Right kidney (tissue), 1 donor: ENCODE data around the gene CHD1L.
"Not testable (repeated sequence)": the region's sequence is repeated elsewhere in the genome, so short reads cannot be mapped to it uniquely, and the experiment has no call there.

Experiments
- DNase-seq: peaks from one replicate; pipeline ENCODE4 v3.0.0-alpha.2; 2016

Gene CHD1L

GRCh38 chr1:147231032-147231431 lies 11.5 kb upstream of the CHD1L start:
- DNase-seq = not testable (repeated sequence)

- not testable (repeated sequence) for DNase-seq
Observed at GRCh38 chr1:147233903-147234302, 8.6 kb upstream of the CHD1L start.

- DNase-seq = no peak
Observed at GRCh38 chr1:147235822-147236221, 6.7 kb upstream of the CHD1L start.

GRCh38 chr1:147236448-147236847 lies 6.0 kb upstream of the CHD1L start:
- no peak for DNase-seq

GRCh38 chr1:147236959-147237791 lies 5.3 kb upstream of the CHD1L start:
- DNase-seq = no peak

- no peak for DNase-seq
Observed at GRCh38 chr1:147238053-147238902, 4.2 kb upstream of the CHD1L start.

GRCh38 chr1:147238925-147239820 lies 3.3 kb upstream of the CHD1L start:
- no peak for DNase-seq

- not testable (repeated sequence) for DNase-seq
Observed at GRCh38 chr1:147240131-147240721, 2.3 kb upstream of the CHD1L start.

- DNase-seq = no peak
Observed at GRCh38 chr1:147241934-147242448, 493 bp upstream of the CHD1L start.

- no peak for DNase-seq
Observed at GRCh38 chr1:147243228-147243685, 773 bp downstream of the CHD1L start.

GRCh38 chr1:147243841-147244240 lies 1.4 kb downstream of the CHD1L start:
- no peak for DNase-seq

GRCh38 chr1:147245129-147245528 lies 2.6 kb downstream of the CHD1L start:
- no peak for DNase-seq

- DNase-seq = no peak
Observed at GRCh38 chr1:147245586-147246021, 3.1 kb downstream of the CHD1L start.

GRCh38 chr1:147246044-147246690 lies 3.7 kb downstream of the CHD1L start:
- no peak for DNase-seq

- DNase-seq = no peak
Observed at GRCh38 chr1:147246910-147247655, 4.6 kb downstream of the CHD1L start.

- no peak for DNase-seq
Observed at GRCh38 chr1:147247656-147248238, 5.3 kb downstream of the CHD1L start.

- no peak for DNase-seq
Observed at GRCh38 chr1:147252540-147252939, 10.1 kb downstream of the CHD1L start.

- DNase-seq = no peak
Observed at GRCh38 chr1:147260956-147261355, 18.5 kb downstream of the CHD1L start.

GRCh38 chr1:147264158-147264768 lies 21.8 kb downstream of the CHD1L start:
- DNase-seq = no peak
